Kidney (tissue), 14 donors: ENCODE results near the gene GALK2. TPM values are rescaled to one million over a fixed set of nuclear protein-coding genes. Genes with fewer than 3 reads are reported as not detected.
"Not testable (repeated sequence)": the region's sequence is repeated elsewhere in the genome, so short reads cannot be mapped to it uniquely, and the experiment has no call there.

ENCODE experiments used
- DNase-seq, 5 donors: peaks; one replicate each; pipeline ENCODE4 v3.0.0-alpha.2; 2013 to 2020
- FAIRE-seq: peaks from 2 replicates; lab custom pipeline; 2012; peaks lifted over from hg19 to GRCh38; lab: Jason Lieb, UNC
- H3K27ac ChIP-seq, 2 donors: one replicate each; pipeline ENCODE4 v1.7.0; 2013; ENCODE audit warnings: low read depth in 2 of 2, low read length in 2 of 2, inconsistent platforms in 1 of 2
- H3K27me3 ChIP-seq: one replicate; pipeline ENCODE4 v1.7.1; 2013; ENCODE audit warnings: low read length, inconsistent platforms; ENCODE audit not compliant: control insufficient read depth, insufficient read depth
- H3K36me3 ChIP-seq, 3 donors: one replicate each; pipeline versions ENCODE4 v1.7.0 to v1.7.1; 2013; ENCODE audit warnings: low read length in 3 of 3, control low read depth in 1 of 3, inconsistent platforms in 1 of 3; ENCODE audit not compliant: insufficient read depth in 3 of 3, control insufficient read depth in 2 of 3
- H3K4me1 ChIP-seq, 3 donors: one replicate each; pipeline versions ENCODE4 v1.7.0 to v1.7.1; 2013; ENCODE audit warnings: low read length in 3 of 3, inconsistent platforms in 1 of 3, low read depth in 1 of 3; ENCODE audit not compliant: control insufficient read depth in 2 of 3, insufficient read depth in 2 of 3
- H3K4me3 ChIP-seq, 3 donors: one replicate each; pipeline versions ENCODE4 v1.7.0 to v1.8.1; 2013; ENCODE audit warnings: low read length in 3 of 3, control low read depth in 1 of 3, inconsistent platforms in 1 of 3
- H3K9ac ChIP-seq, 3 donors: one replicate each; pipeline versions ENCODE4 v1.7.0 to v1.7.1; 2013; ENCODE audit warnings: low read length in 3 of 3, control low read depth in 1 of 3, inconsistent platforms in 1 of 3
- H3K9me3 ChIP-seq, 3 donors: one replicate each; pipeline versions ENCODE4 v1.7.0 to v1.7.1; 2013; ENCODE audit warnings: low read length in 3 of 3, control low read depth in 1 of 3, inconsistent platforms in 1 of 3; ENCODE audit not compliant: control insufficient read depth in 2 of 3, insufficient read depth in 1 of 3
- CTCF ChIP-seq: IDR thresholded peaks from 3 replicates; pipeline ENCODE4 v1.5.1; 2012; ENCODE audit warnings: mild to moderate bottlenecking, moderate library complexity, borderline replicate concordance; ENCODE audit not compliant: insufficient read depth; ENCODE audit errors: extremely low read depth
- intact Hi-C: fragments of 100-400 bp; cut with DNase I; formaldehyde crosslinking; loops from one replicate; pipeline ENCODE4 v1.11.1; 2022
- polyA plus RNA-seq: library from polyadenylated mRNA; stranded (reverse); fragments of 350-450 nt; fragmentation: Illumina TruSeq; extraction: RNeasy Lipid Tissue Mini Kit (QIAGEN cat#74804); gene quantifications from one replicate; pipeline ENCODE4 v1.2.3, GENCODE V29; 2014; ENCODE audit warnings: low read depth, low replicate concordance; ENCODE audit not compliant: insufficient read depth
- total RNA-seq: library from RNA; stranded (reverse); fragmentation: NEBNext Ultra II Directional; extraction: Animal tissue kit (Norgen Biotek cat#: 25700); gene quantifications from one replicate; pipeline ENCODE4 v1.2.1, GENCODE V29; 2021
- donor health status: control.
- donor health status: control.
- donor health status: control.
- donor health status: control.
- donor health status: control.
- donor health status: DM: yes; HTN: yes; CAD: no.
- donor health status: Normal renal cell carcinoma (clear cell type).

The GALK2 gene
- total and polyA plus RNA-seq, 2 donors from 2014 or later = 36.4 to 40.6 TPM

GRCh38 chr15:49168016-49168415 lies 2.0 kb upstream of the GALK2 start:
- Histone ChIP-seq H3K27ac (no peak overlapping the region), H3K9ac (no peak overlapping the region), H3K4me3 (no peak overlapping the region), H3K36me3 (no peaks in the 10 kb centered on the region), H3K4me1 (peaks cover 0 to 5% (median 5%) of the 10 kb centered on the region in 3 donors), H3K27me3 (no peaks in the 10 kb centered on the region), H3K9me3 (no peaks in the 10 kb centered on the region)
- intact Hi-C loops = no loop called here
- no peak for DNase-seq
- FAIRE-seq = peak; percentile 13
- no peak for TF ChIP-seq CTCF

GRCh38 chr15:49171790-49172189 lies 1.7 kb downstream of the GALK2 start:
- Histone ChIP-seq H3K9ac (no peak overlapping the region), H3K9me3 (no peaks in the 10 kb centered on the region), H3K4me3 (no peak overlapping the region), H3K27ac (no peak overlapping the region), H3K27me3 (no peaks in the 10 kb centered on the region), H3K4me1 (peaks cover 0 to 5% (median 5%) of the 10 kb centered on the region in 3 donors), H3K36me3 (no peaks in the 10 kb centered on the region)
- DNase-seq (no peak), FAIRE-seq (no peak)
- TF ChIP-seq CTCF = no peak
- intact Hi-C loops = no loop called here

- DNase-seq = no peak
- FAIRE-seq = no peak
- no peak for TF ChIP-seq CTCF
These were observed 4.9 kb downstream of the GALK2 start for GRCh38 chr15:49174902-49175301.

GRCh38 chr15:49175582-49176397 lies 5.7 kb downstream of the GALK2 start:
- FAIRE-seq, DNase-seq, H3K4me1 ChIP-seq, H3K9me3 ChIP-seq, H3K4me3 ChIP-seq, H3K9ac ChIP-seq, intact Hi-C loops, H3K36me3 ChIP-seq, H3K27me3 ChIP-seq: not testable (repeated sequence)
- peak overlapping the region in 1 of 2 donors; percentile 20 for H3K27ac ChIP-seq

More at GRCh38 chr15:49174902-49175301, 4.9 kb downstream of the GALK2 start:
- no peak overlapping the region for H3K4me3 ChIP-seq
- intact Hi-C loops = no loop called here
- no peaks in the 10 kb centered on the region for H3K27me3 ChIP-seq
- peaks cover 0 to under 1% (median 0%) of the 10 kb centered on the region in 3 donors for H3K4me1 ChIP-seq
- H3K36me3 ChIP-seq = no peaks in the 10 kb centered on the region
- no peak overlapping the region for H3K27ac ChIP-seq
- no peak overlapping the region for H3K9ac ChIP-seq
- H3K9me3 ChIP-seq = no peaks in the 10 kb centered on the region
